Hindlimb muscle (tissue), 1 donor: ENCODE data around the gene RIN1. TPM values are rescaled to one million over a fixed set of nuclear protein-coding genes. Genes with fewer than 3 reads are reported as not detected.

Experiments
- DNase-seq: peaks from one replicate; pipeline ENCODE4 v3.0.0-alpha.2; 2013
- polyA plus RNA-seq: library from polyadenylated mRNA; unstranded; fragments of 120-200 nt; gene quantifications from one replicate; pipeline ENCODE4 v1.2.1, GENCODE V29; 2013; ENCODE audit not compliant: insufficient read length

RIN1 gene
- polyA plus RNA-seq, 1 donor = 11.5 TPM

DNA sequence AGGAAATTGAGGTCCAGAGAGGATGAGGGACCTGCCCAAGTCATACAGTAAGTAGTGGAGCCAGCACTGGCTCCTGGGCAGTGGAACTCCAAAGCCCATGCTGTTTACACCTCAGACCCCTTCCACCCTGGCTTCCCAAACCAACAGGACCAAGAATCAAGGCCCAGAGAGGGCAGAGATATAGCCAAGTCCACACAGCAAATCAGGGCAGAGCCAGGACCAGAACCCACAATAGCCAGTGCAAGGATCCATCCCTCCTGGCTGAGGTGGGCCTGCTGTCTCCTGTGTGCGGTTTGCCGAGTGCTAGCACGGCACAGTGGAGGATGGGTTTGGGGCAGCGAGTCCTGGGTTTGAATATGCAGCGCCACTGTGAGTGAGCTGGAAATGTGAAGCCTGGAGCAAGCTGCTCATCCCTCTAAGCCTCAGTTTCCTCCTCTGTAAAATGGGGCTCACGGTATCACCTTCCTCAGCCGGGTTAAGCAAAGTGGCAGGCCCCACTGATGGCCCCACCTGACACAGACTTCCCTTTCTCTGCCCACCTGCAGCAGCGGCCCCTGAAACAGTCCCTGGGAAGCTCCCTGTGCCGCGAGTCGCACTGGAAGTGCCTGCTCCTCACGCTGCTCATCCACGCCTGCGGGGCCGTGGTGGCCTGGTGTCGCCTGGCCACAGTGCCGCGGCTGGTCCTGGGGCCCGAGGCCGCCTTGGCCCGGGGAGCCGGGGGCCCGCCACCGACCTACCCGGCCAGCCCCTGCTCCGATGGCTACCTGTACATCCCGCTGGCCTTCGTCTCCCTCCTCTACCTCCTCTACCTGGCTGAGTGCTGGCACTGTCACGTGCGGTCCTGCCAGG, 42.2 kb downstream of the RIN1 start:
- DNase-seq = no peak

GRCh38 chr11:66293352-66293751, 42.9 kb downstream of the RIN1 start:
- no peak for DNase-seq

- no peak for DNase-seq
Observed at GRCh38 chr11:66292543-66293332, 43.5 kb downstream of the RIN1 start.

DNA sequence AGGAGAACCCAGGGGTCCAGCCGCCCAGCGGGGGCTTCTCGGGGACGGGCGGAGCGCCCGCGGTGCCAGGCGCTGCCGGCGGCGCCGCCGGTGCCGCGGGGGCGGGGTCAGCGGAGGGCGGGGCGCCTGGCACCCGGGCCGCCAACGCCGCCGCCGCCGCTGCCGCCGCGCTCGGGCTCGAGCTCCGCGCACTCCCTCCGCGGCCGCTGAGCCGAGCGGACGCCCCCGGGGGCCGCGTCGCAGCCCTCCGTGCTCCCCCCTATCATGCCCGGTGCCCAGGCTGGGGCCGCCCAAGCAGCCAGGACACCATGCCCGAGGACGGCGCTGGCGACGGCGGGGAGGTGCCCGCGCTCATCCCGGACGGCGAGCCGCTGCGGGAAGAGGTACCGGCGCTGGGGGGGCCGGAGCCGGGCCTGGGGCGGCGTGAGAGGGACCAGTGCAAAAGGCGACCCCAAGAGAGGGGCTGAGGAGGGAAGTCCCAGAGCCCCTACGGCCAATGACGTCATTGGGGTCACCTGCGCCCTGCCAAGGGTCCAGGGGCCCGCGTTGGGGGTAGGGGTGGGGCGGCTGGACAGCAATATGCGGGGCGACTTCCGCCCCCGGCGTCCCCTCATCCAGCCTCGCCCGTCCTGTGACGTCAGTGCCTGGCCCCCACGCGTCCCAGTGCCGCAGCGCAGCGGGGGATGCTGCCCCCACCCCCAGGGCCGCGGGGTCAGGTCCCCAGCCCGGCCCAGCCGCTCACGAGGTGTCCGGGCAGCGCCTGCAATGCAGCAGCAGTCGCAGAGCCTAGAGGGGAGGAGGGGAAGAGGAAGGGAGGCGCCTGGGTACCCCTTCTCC, 44.3 kb downstream of the RIN1 start, which contains the start of gene TMEM151A:
TMEM151A (plus strand) TSS at position 189 of the 837 bp plus-strand sequence; CDS start at position 309, 120 bp downstream.
- DNase-seq = no peak

DNA sequence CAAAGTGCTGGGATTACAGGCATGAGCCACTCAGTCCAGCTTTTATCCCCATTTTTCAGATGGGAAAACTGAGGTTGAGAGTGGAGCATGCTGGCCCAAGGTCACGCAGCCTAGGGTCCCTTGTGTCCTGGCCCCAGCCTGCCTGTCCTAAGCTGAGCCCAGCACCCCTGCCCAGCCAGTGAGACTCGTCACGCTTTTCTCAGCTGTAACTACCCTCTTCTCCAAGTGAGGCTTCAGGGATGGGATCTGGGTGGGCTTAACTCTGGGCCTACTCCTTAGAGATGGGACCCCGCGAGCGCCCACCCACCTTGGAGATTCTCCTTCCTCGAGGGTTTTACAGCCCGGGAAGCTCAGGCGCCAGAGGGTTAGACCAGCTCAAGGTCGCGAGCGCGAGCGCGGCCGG, 44.9 kb downstream of the RIN1 start:
- no peak for DNase-seq

- no peak for DNase-seq
Observed at GRCh38 chr11:66290330-66290621, 46.0 kb downstream of the RIN1 start.

GRCh38 chr11:66289548-66290329, 46.5 kb downstream of the RIN1 start:
- peak; percentile 82 for DNase-seq

- DNase-seq = peak; percentile 99
Observed at GRCh38 chr11:66288671-66289547, 47.3 kb downstream of the RIN1 start, which contains the start of gene YIF1A. TSS of gene YIF1A (minus strand) at chr11:66289143. CDS start at chr11:66288985, 158 bp downstream.

GRCh38 chr11:66287889-66288670, 48.2 kb downstream of the RIN1 start:
- no peak for DNase-seq

- no peak for DNase-seq
Observed at GRCh38 chr11:66287211-66287888, 48.9 kb downstream of the RIN1 start.

DNA sequence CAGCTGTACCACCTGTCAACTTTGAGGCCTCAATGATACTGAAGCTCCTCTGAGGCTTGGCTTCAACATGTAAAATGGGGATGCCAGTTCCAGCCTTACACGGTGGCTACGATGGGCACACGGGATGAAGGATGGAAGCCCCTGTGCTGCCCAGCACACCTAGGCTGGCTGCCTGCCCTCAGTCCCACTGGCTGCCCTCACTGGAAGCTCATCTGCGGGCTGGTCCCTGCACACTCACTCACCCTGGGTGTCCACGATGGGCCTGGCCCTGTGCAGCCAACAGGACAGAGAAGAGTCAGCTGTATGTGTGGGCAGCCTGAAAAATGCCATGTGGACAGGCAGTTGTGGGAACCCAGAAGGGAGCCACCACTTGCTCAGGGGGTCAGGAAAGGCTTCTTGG, 49.5 kb downstream of the RIN1 start:
- DNase-seq = no peak

- no peak for DNase-seq
Observed at GRCh38 chr11:66285250-66285947, 50.8 kb downstream of the RIN1 start.

- no peak for DNase-seq
Observed at GRCh38 chr11:66284526-66285078, 51.6 kb downstream of the RIN1 start.

- DNase-seq = no peak
Observed at GRCh38 chr11:66283461-66284105, 52.7 kb downstream of the RIN1 start.

DNA sequence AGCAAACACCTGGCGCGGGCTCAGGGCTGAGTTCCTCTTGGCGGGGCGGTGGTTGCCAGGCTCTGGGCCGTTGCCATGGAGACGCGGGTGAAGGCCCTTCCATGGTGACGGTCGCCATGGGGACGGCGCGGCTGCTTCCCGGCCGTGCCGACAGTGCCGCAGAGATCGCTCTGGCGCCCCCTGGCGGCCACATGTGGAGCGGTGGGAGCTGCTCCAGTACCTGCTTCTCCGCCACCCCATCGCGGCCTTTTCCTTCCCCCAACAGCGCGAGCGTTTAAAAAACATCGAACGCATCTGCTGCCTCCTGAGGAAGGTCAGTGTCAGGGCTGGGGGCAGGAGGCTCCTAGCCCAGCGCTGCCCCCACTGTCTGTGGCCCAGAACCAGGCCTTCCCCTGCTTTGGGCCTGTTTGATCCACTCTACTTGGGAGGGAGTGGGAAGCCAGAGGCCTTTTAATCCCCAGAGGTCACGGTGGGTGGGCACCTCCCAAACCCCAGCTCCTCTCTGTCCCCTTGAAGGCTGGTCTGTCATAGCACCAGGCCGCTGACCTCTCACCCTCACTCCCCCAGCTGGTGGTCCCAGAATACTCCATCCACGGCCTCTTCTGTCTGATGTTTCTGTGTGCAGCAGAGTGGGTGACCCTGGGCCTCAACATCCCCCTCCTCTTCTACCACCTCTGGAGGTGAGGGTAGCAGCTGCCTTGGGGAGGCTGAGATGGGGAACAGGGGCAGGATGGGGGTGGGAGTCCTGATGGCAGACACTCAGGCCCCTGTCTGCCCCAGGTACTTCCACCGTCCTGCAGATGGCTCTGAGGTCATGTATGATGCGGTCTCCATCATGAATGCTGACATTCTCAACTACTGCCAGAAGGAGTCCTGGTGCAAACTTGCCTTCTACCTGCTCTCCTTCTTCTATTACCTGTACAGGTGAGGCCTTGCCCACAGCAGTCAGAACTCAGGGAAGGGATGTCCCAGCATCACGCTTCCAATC, 53.5 kb downstream of the RIN1 start:
- peak; percentile 95 for DNase-seq
